Neural progenitor cell (in vitro differentiated cells): ENCODE data around the gene RBMX2. TPM values are rescaled to one million over a fixed set of nuclear protein-coding genes. Genes with fewer than 3 reads are reported as not detected.
"Not testable (repeated sequence)": the region's sequence is repeated elsewhere in the genome, so short reads cannot be mapped to it uniquely, and the experiment has no call there.

ENCODE experiments used
- DNase-seq: peaks from one replicate; pipeline ENCODE4 v3.0.0-alpha.2; 2016; ENCODE audit warnings: low spot score
- H2AFZ ChIP-seq: fragments of 200-600 bp; sonication (generic); replicated peaks from 2 replicates; pipeline ENCODE4 v1.6.1; 2016; ENCODE audit warnings: antibody characterized with exemption
- H3F3A ChIP-seq: fragments of 200-600 bp; sonication (generic); 2 replicates; pipeline ENCODE4 v1.6.1; 2016; ENCODE audit warnings: antibody characterized with exemption, low read depth
- H3K27ac ChIP-seq: fragments of 200-600 bp; sonication (generic); 2 replicates; pipeline ENCODE4 v1.5.1; 2016; ENCODE audit warnings: mild to moderate bottlenecking
- H3K27me3 ChIP-seq: fragments of 200-600 bp; sonication (generic); 2 replicates; pipeline ENCODE4 v1.6.1; 2016; ENCODE audit warnings: mild to moderate bottlenecking, moderate library complexity
- H3K36me3 ChIP-seq: fragments of 200-600 bp; sonication (generic); 2 replicates; pipeline ENCODE4 v1.5.1; 2016
- H3K4me1 ChIP-seq: fragments of 200-600 bp; sonication (generic); 2 replicates; pipeline ENCODE4 v1.6.1; 2016; ENCODE audit warnings: mixed run types
- H3K4me2 ChIP-seq: fragments of 200-600 bp; sonication (generic); 2 replicates; pipeline ENCODE4 v1.6.1; 2016
- H3K4me3 ChIP-seq: fragments of 200-600 bp; sonication (generic); 2 replicates; pipeline ENCODE4 v1.5.1; 2016
- H3K79me2 ChIP-seq: fragments of 200-600 bp; sonication (generic); 2 replicates; pipeline ENCODE4 v1.6.1; 2016; ENCODE audit warnings: low read depth
- H3K9ac ChIP-seq: fragments of 200-600 bp; sonication (generic); 2 replicates; pipeline ENCODE4 v1.6.1; 2016
- H3K9me3 ChIP-seq: fragments of 200-600 bp; sonication (generic); 2 replicates; pipeline ENCODE4 v1.5.1; 2016; ENCODE audit warnings: low read depth
- H4K20me1 ChIP-seq: fragments of 200-600 bp; sonication (generic); 2 replicates; pipeline ENCODE4 v1.6.1; 2016; ENCODE audit warnings: low read depth
- H3K27ac Mint-ChIP-seq: 3 replicates; pipeline ENCODE4 v1.8.0; 2021; ENCODE audit warnings: mixed read lengths
- H3K27me3 Mint-ChIP-seq: 2 replicates; pipeline ENCODE4 v1.8.0; 2022; ENCODE audit warnings: low read depth, mild to moderate bottlenecking, inconsistent platforms, moderate library complexity, mixed read lengths; ENCODE audit not compliant: insufficient read depth
- H3K36me3 Mint-ChIP-seq: 3 replicates; pipeline ENCODE4 v1.8.0; 2021; ENCODE audit warnings: mixed read lengths
- H3K4me1 Mint-ChIP-seq: 3 replicates; pipeline ENCODE4 v1.8.0; 2021; ENCODE audit warnings: mixed read lengths
- H3K4me3 Mint-ChIP-seq: 3 replicates; pipeline ENCODE4 v1.8.0; 2021; ENCODE audit warnings: mild to moderate bottlenecking, moderate library complexity, mixed read lengths
- H3K9me3 Mint-ChIP-seq: 3 replicates; pipeline ENCODE4 v1.8.0; 2020; ENCODE audit warnings: mixed read lengths
- EZH2 ChIP-seq: fragments of 200-600 bp; sonication (generic); IDR thresholded peaks from 2 replicates; pipeline ENCODE4 v1.6.1; 2017; ENCODE audit warnings: antibody characterized with exemption, mild to moderate bottlenecking, moderate library complexity
- EZH2phosphoT487 ChIP-seq: fragments of 200-600 bp; sonication (generic); IDR thresholded peaks from 2 replicates; pipeline ENCODE4 v1.6.1; 2017; ENCODE audit warnings: antibody characterized with exemption
- total RNA-seq: library from RNA; depleted of rRNA; stranded (reverse); fragments of >200 nt; gene quantifications from 2 replicates; pipeline ENCODE4 v1.2.3, GENCODE V29; 2015; ENCODE audit warnings: low replicate concordance
- TF ChIP-seq, protein P1 (sequence below): fragments of 200-600 bp; sonication (generic); IDR thresholded peaks from 2 replicates; pipeline ENCODE4 v1.5.1; 2017; ENCODE audit warnings: antibody characterized with exemption, mild to moderate bottlenecking

The RBMX2 gene
- total RNA-seq, 1 donor from 2014 or later, result 35.4 TPM

DNA sequence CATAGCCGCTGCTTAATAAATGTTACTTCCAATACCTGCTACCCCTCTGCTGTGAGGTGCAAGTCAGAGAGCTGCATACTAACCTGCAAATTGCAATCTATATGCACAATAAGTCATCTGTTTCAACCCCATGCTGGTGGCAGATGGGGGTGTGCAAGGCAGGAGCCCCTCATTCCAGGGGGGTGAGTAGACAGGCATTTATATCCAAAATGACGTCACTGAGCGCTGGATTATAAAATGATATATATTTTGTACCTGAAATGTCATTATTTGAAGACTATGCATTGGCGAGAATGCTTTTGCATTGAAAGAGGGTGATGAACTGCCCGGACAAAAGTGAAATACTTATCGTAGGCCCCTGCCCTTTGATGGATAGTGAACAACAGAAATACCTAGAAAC lies 24.7 kb downstream of the RBMX2 start:
- H3K27me3 Mint-ChIP-seq, result no peaks in the 10 kb centered on the region
- DNase-seq, result no peak
- TF ChIP-seq, protein P1, sequence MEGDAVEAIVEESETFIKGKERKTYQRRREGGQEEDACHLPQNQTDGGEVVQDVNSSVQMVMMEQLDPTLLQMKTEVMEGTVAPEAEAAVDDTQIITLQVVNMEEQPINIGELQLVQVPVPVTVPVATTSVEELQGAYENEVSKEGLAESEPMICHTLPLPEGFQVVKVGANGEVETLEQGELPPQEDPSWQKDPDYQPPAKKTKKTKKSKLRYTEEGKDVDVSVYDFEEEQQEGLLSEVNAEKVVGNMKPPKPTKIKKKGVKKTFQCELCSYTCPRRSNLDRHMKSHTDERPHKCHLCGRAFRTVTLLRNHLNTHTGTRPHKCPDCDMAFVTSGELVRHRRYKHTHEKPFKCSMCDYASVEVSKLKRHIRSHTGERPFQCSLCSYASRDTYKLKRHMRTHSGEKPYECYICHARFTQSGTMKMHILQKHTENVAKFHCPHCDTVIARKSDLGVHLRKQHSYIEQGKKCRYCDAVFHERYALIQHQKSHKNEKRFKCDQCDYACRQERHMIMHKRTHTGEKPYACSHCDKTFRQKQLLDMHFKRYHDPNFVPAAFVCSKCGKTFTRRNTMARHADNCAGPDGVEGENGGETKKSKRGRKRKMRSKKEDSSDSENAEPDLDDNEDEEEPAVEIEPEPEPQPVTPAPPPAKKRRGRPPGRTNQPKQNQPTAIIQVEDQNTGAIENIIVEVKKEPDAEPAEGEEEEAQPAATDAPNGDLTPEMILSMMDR, result no peak
- TF ChIP-seq EZH2phosphoT487 (no peak), EZH2 (no peak)
- no peak overlapping the region for H3K4me3 Mint-ChIP-seq
- no peaks in the 10 kb centered on the region for H3F3A ChIP-seq
- H3K36me3 ChIP-seq, result no peaks in the 10 kb centered on the region
- no peaks in the 10 kb centered on the region for H3K4me1 ChIP-seq
- no peaks in the 10 kb centered on the region for H3K9me3 ChIP-seq
- H3K9ac ChIP-seq, result no peak overlapping the region
- H2AFZ ChIP-seq, result no peak overlapping the region
- no peak overlapping the region for H3K27ac Mint-ChIP-seq
- H3K4me1 Mint-ChIP-seq, result peaks cover 5% of the 10 kb centered on the region
- no peak overlapping the region for H3K27ac ChIP-seq
- H3K27me3 ChIP-seq, result no peaks in the 10 kb centered on the region
- H3K36me3 Mint-ChIP-seq, result no peaks in the 10 kb centered on the region
- no peaks in the 10 kb centered on the region for H4K20me1 ChIP-seq
- no peak overlapping the region for H3K4me3 ChIP-seq
- H3K4me2 ChIP-seq, result no peak overlapping the region
- no peaks in the 10 kb centered on the region for H3K79me2 ChIP-seq
- peaks cover 5% of the 10 kb centered on the region for H3K9me3 Mint-ChIP-seq

- H4K20me1 ChIP-seq, H3K4me1 ChIP-seq, H3F3A ChIP-seq, H3K9ac ChIP-seq, H3K4me3 Mint-ChIP-seq, H3K27me3 Mint-ChIP-seq, H3K27ac Mint-ChIP-seq, H3K79me2 ChIP-seq, H3K36me3 ChIP-seq, H3K4me1 Mint-ChIP-seq, H3K36me3 Mint-ChIP-seq, H3K27me3 ChIP-seq, H3K4me3 ChIP-seq, H3K4me2 ChIP-seq, H2AFZ ChIP-seq, H3K27ac ChIP-seq, H3K9me3 Mint-ChIP-seq, DNase-seq, H3K9me3 ChIP-seq: not testable (repeated sequence)
These were observed 27.4 kb downstream of the RBMX2 start for GRCh38 chrX:130429236-130429635.

DNA sequence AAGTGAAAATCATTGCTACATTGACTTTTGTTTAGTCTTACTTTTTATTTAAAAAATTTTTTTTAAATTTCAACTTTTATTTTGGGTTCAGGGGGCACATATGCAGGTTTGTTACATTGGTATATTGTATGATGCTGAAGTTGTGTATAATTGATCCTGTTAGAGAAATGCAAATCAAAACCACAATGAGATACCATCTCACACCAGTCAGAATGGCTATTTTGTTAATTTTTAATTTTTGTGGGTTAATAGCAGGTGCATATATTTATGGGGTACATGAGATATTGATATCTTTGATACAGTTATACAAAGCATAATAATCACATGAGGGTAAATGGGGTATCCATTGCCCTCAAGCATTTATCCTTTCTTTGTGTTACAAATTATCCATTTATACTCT lies 34.1 kb downstream of the RBMX2 start:
- Histone ChIP-seq H3K79me2 (no peaks in the 10 kb centered on the region), H3K27me3 (no peaks in the 10 kb centered on the region), H2AFZ (no peak overlapping the region), H3K36me3 (no peaks in the 10 kb centered on the region), H3K9ac (no peak overlapping the region), H3K4me1 (no peaks in the 10 kb centered on the region), H3K9me3 (peaks cover 10% of the 10 kb centered on the region), H3F3A (no peaks in the 10 kb centered on the region), H3K27ac (no peak overlapping the region), H3K4me2 (no peak overlapping the region), H3K4me3 (no peak overlapping the region), H4K20me1 (no peaks in the 10 kb centered on the region)
- Mint-ChIP-seq H3K4me3 (no peak overlapping the region), H3K4me1 (no peaks in the 10 kb centered on the region), H3K36me3 (no peaks in the 10 kb centered on the region), H3K9me3 (peaks cover 22% of the 10 kb centered on the region), H3K27me3 (peaks cover 3% of the 10 kb centered on the region), H3K27ac (no peak overlapping the region)
- DNase-seq, result no peak
- TF ChIP-seq, protein P1, result no peak
- TF ChIP-seq EZH2phosphoT487 (no peak), EZH2 (no peak)

DNA sequence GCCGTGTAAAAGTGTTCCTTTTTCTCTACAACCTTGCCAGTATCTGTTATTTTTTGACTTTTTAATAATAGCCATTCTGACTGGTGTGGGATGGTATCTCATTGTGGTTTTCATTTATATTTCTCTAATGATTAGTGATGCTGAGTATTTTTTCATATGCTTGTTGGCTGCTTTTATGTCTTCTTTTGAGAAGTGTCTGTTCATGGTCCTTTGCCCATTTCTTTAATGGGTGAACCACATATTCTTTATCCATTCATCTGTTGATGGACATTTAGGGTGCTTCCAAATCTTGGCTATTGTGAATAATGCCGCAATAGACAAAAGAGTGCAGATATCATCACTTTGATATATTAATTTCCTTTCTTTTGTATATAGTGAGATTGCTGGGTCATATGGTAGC lies 36.2 kb downstream of the RBMX2 start:
- not testable (repeated sequence) for H3K27me3 Mint-ChIP-seq, DNase-seq, H4K20me1 ChIP-seq, H2AFZ ChIP-seq, H3K27ac ChIP-seq, H3K4me1 Mint-ChIP-seq, H3F3A ChIP-seq, H3K27ac Mint-ChIP-seq, H3K4me2 ChIP-seq, H3K36me3 ChIP-seq, H3K27me3 ChIP-seq, H3K9ac ChIP-seq, H3K79me2 ChIP-seq, H3K4me1 ChIP-seq, H3K36me3 Mint-ChIP-seq, H3K9me3 ChIP-seq, H3K4me3 ChIP-seq, H3K4me3 Mint-ChIP-seq
- H3K9me3 Mint-ChIP-seq, result peaks cover 22% of the 10 kb centered on the region
